Endothelial cell of umbilical vein (primary cell): Measurements from ENCODE around the gene GNAS. TPM values are rescaled to one million over a fixed set of nuclear protein-coding genes. Genes with fewer than 3 reads are reported as not detected.

ENCODE experiments used
- BruUV-seq: library from RNA; stranded (reverse); fragments of 400-500 nt; replicated peaks from 2 replicates; lab custom pipeline; 2021; lab: Mats Ljungman, UMichigan
- CTCF ChIA-PET: fragments of 300-600, 350-600 bp; sonication (Branson Sonifier 250); formaldehyde crosslinking; loops from one replicate; lab custom pipeline; 2021; ENCODE audit warnings: antibody characterized with exemption, inconsistent platforms; lab: Charles Lee
- POLR2A ChIA-PET: fragments of 300-600, 350-600 bp; sonication (Branson Sonifier 250); formaldehyde crosslinking; loops from one replicate; lab custom pipeline; 2021; ENCODE audit warnings: antibody characterized with exemption, inconsistent platforms; lab: Charles Lee
- DNase-seq: peaks from one replicate; pipeline ENCODE4 v3.0.0-alpha.2; 2011; ENCODE audit warnings: low read depth, low spot score
- FAIRE-seq: peaks from 2 replicates; lab custom pipeline; 2011; peaks lifted over from hg19 to GRCh38; lab: Jason Lieb, UNC
- H2AFZ ChIP-seq: 2 replicates; pipeline ENCODE4 v1.6.0; 2012; ENCODE audit warnings: low read depth, low read length, control low read depth, inconsistent platforms
- H3K27ac ChIP-seq: 2 replicates; pipeline ENCODE4 v1.5.1; 2011; ENCODE audit warnings: low read depth, mild to moderate bottlenecking, control low read depth, low read length, moderate library complexity; ENCODE audit not compliant: insufficient read depth
- H3K27me3 ChIP-seq, 2 experiments: 2 replicates each; pipeline versions ENCODE4 v1.6.0 to v1.6.1; 2011; ENCODE audit warnings: low read length in 2 of 2, mixed read lengths in 1 of 2; ENCODE audit not compliant: control insufficient read depth in 2 of 2, insufficient read depth in 2 of 2
- H3K36me3 ChIP-seq, 2 experiments: 2 replicates in 1 of 2; 3 replicates in 1 of 2; pipeline ENCODE4 v1.5.1; 2011; ENCODE audit warnings: low read length in 2 of 2, mild to moderate bottlenecking in 1 of 2, moderate library complexity in 1 of 2; ENCODE audit not compliant: control insufficient read depth in 2 of 2, insufficient read depth in 2 of 2; ENCODE audit errors: extremely low read depth in 1 of 2
- H3K4me1 ChIP-seq: 3 replicates; pipeline ENCODE4 v1.5.1; 2011; ENCODE audit warnings: mild to moderate bottlenecking, low read length; ENCODE audit not compliant: control insufficient read depth, insufficient read depth; ENCODE audit errors: extremely low read depth
- H3K4me2 ChIP-seq: 2 replicates; pipeline ENCODE4 v1.6.1; 2011; ENCODE audit warnings: low read length, control low read depth, mixed read lengths; ENCODE audit not compliant: insufficient read depth
- H3K4me3 ChIP-seq, 3 experiments: fragments of 200-600 bp in 1 of 3; sonication (generic), shearing (Covaris generic) in 1 of 3; replicated peaks in 1 of 3; 2 replicates each; pipeline ENCODE4 v1.5.1; 2011 to 2016; ENCODE audit warnings: control low read depth in 3 of 3, low read length in 3 of 3, mild to moderate bottlenecking in 2 of 3, inconsistent platforms in 1 of 3, low read depth in 1 of 3, moderate library complexity in 1 of 3; ENCODE audit not compliant: insufficient read depth in 1 of 3
- H3K79me2 ChIP-seq: 2 replicates; pipeline ENCODE4 v1.6.0; 2012; ENCODE audit warnings: low read length, inconsistent platforms; ENCODE audit not compliant: control insufficient read depth, insufficient read depth
- H3K9ac ChIP-seq: replicated peaks from 2 replicates; pipeline ENCODE3; 2011; ENCODE audit warnings: low read length, control low read depth; ENCODE audit not compliant: insufficient read depth; ENCODE audit errors: extremely low read depth
- H3K9me1 ChIP-seq: replicated peaks from 3 replicates; pipeline ENCODE4 v1.6.0; 2011; ENCODE audit warnings: mild to moderate bottlenecking, low read length; ENCODE audit not compliant: control insufficient read depth, insufficient read depth; ENCODE audit errors: extremely low read depth
- H3K9me3 ChIP-seq: replicated peaks from 2 replicates; pipeline ENCODE4 v1.5.1; 2012; ENCODE audit warnings: low read length, inconsistent platforms; ENCODE audit not compliant: control insufficient read depth, insufficient read depth
- H4K20me1 ChIP-seq: replicated peaks from 2 replicates; pipeline ENCODE3; 2011; ENCODE audit warnings: mild to moderate bottlenecking, low read length; ENCODE audit not compliant: control insufficient read depth, insufficient read depth; ENCODE audit errors: extremely low read depth
- CTCF ChIP-seq, 2 donors: IDR thresholded peaks; 1 replicate in 1 of 2; 2 replicates in 1 of 2; pipeline ENCODE4 v1.5.1; 2011; ENCODE audit warnings: low read length in 2 of 2, mild to moderate bottlenecking in 2 of 2, moderate library complexity in 2 of 2, control low read depth in 1 of 2, inconsistent platforms in 1 of 2, low read depth in 1 of 2; ENCODE audit not compliant: insufficient read depth in 1 of 2; ENCODE audit errors: extremely low read depth in 1 of 2
- EZH2 ChIP-seq: IDR thresholded peaks from 2 replicates; pipeline ENCODE4 v1.6.1; 2012; ENCODE audit warnings: borderline replicate concordance, low read depth, mild to moderate bottlenecking, moderate library complexity, low read length, inconsistent platforms; ENCODE audit not compliant: severe bottlenecking
- FOS ChIP-seq: IDR thresholded peaks from 2 replicates; pipeline ENCODE4 v1.6.1; 2011; ENCODE audit warnings: mild to moderate bottlenecking, low read length, moderate library complexity, borderline replicate concordance; ENCODE audit not compliant: insufficient read depth
- GATA2 ChIP-seq: IDR thresholded peaks from 2 replicates; pipeline ENCODE4 v1.7.0; 2011; ENCODE audit warnings: low read depth, mild to moderate bottlenecking, moderate library complexity, mixed read lengths, low read length; ENCODE audit not compliant: insufficient read length, insufficient read depth
- JUN ChIP-seq: IDR thresholded peaks from 2 replicates; pipeline ENCODE4 v1.6.1; 2011; ENCODE audit warnings: borderline replicate concordance, low read depth; ENCODE audit not compliant: insufficient read length, insufficient read depth
- MAX ChIP-seq: IDR thresholded peaks from 2 replicates; pipeline ENCODE4 v1.6.1; 2011; ENCODE audit not compliant: insufficient read depth, insufficient read length
- MYC ChIP-seq: IDR thresholded peaks from one replicate; pipeline ENCODE4 v1.6.1; 2011; ENCODE audit warnings: mild to moderate bottlenecking, low read depth, low read length
- POLR2A ChIP-seq: IDR thresholded peaks from 2 replicates; pipeline ENCODE4 v1.6.1; 2012; ENCODE audit warnings: low read depth, mild to moderate bottlenecking, control low read depth, low read length
- POLR2AphosphoS5 ChIP-seq: IDR thresholded peaks from 2 replicates; pipeline ENCODE4 v1.6.1; 2012; ENCODE audit warnings: low read depth, mild to moderate bottlenecking, control low read depth, low read length, moderate library complexity; ENCODE audit not compliant: insufficient read depth
- dilution Hi-C: fragments of 300-500 bp; cut with MboI; formaldehyde crosslinking; loops from one replicate; pipeline ENCODE4 v1.15.0; 2019; ENCODE audit warnings: low sequenced_read_pairs; ENCODE audit not compliant: extremely low pct_ligation_motif_present
- intact Hi-C: fragments of 100-400 bp; cut with micrococcal nuclease; formaldehyde crosslinking; loops from one replicate; pipeline ENCODE4 v1.10.0; 2022
- polyA plus RNA-seq, 4 experiments: library from polyadenylated mRNA; depleted of rRNA in 3 of 4; stranded (reverse) in 3 of 4; unstranded in 1 of 4; fragments of >200 nt; gene quantifications; 2 replicates each; pipeline versions ENCODE4 v1.2.1 to v1.2.3, GENCODE V29; 2011 to 2012; ENCODE audit warnings: missing spikeins in 1 of 4
- total RNA-seq: library from RNA; stranded (reverse); gene quantifications from 2 replicates; pipeline ENCODE4 v1.2.3, GENCODE V29; 2021

The GNAS gene
- total and polyA plus RNA-seq, 2 donors (not counting 3 experiments of a cell fraction or from before 2014, with no cell fraction given) = 1,141 to 1,882 TPM

- intact Hi-C loops = loop anchor here (10.0 kb wide), 2 partner anchors 197 to 617 kb away; partner anchors contain the start of gene STX16
- no peak for FAIRE-seq
- POLR2A ChIA-PET = no interaction called here
Measured at GRCh38 chr20:58851221-58851968, 1.1 kb upstream of the GNAS start.

More at GRCh38 chr20:58851221-58851968, 1.1 kb upstream of the GNAS start:
- H3K4me1 ChIP-seq = no peaks in the 10 kb centered on the region
- no TSS peak for BruUV-seq
- no peak for DNase-seq
- H3K27ac ChIP-seq = no peak overlapping the region
- H2AFZ ChIP-seq = no peak overlapping the region
- H3K4me2 ChIP-seq = no peak overlapping the region
- CTCF ChIA-PET = interaction anchor here (1.2 to 3.6 kb wide), 5 partner anchors 16 to 371 kb away, joined by 3 to 67 read pairs (median 4); no protein-coding TSS in a partner anchor
- H3K27me3 ChIP-seq = peaks cover 49 to 50% of the 10 kb centered on the region in 2 experiments
- H3K9me3 ChIP-seq = no peaks in the 10 kb centered on the region
- H4K20me1 ChIP-seq = no peaks in the 10 kb centered on the region
- no peaks in the 10 kb centered on the region for H3K36me3 ChIP-seq
- H3K9me1 ChIP-seq = no peaks in the 10 kb centered on the region
- no peak overlapping the region for H3K9ac ChIP-seq
- no peak overlapping the region for H3K4me3 ChIP-seq
- TF ChIP-seq JUN = no peak
- TF ChIP-seq POLR2A = no peak
- no peak for TF ChIP-seq MYC
- TF ChIP-seq EZH2 = no peak
- no peak for TF ChIP-seq FOS
- no peak for TF ChIP-seq MAX
- TF ChIP-seq CTCF (IDR thresholded peaks at IDR 0.05; ENCODE audit: extremely low read depth in 1 of 2, insufficient read depth in 1 of 2, low read depth in 1 of 2, low read length in 2 of 2) = no peak
- no peak for TF ChIP-seq POLR2AphosphoS5
- TF ChIP-seq GATA2 = no peak
- no peaks in the 10 kb centered on the region for H3K79me2 ChIP-seq
- dilution Hi-C loops = no loop called here
